CD14-positive monocyte (primary cell): Measurements from ENCODE around the gene MS4A7. TPM values are rescaled to one million over a fixed set of nuclear protein-coding genes. Genes with fewer than 3 reads are reported as not detected.

Experiments
- DNase-seq, 3 donors: peaks; one replicate each; pipeline ENCODE4 v3.0.0-alpha.2; 2011 to 2022
- H2AFZ ChIP-seq: 2 replicates; pipeline ENCODE4 v1.6.0; 2012; ENCODE audit warnings: mild to moderate bottlenecking, low read depth, low read length, inconsistent platforms; ENCODE audit not compliant: insufficient read depth, poor library complexity, severe bottlenecking
- H3K27ac ChIP-seq, 2 donors: 1 replicate in 1 of 2; 2 replicates in 1 of 2; pipeline ENCODE4 v1.5.1; 2012 to 2013; ENCODE audit warnings: low read length in 2 of 2, control low read depth in 1 of 2, inconsistent platforms in 1 of 2, low read depth in 1 of 2, mild to moderate bottlenecking in 1 of 2
- H3K27me3 ChIP-seq, 2 donors: one replicate each; pipeline versions ENCODE4 v1.6.0 to v1.6.1; 2011 to 2013; ENCODE audit warnings: low read length in 2 of 2; ENCODE audit not compliant: control insufficient read depth in 2 of 2, insufficient read depth in 2 of 2
- H3K36me3 ChIP-seq, 2 donors: replicated peaks in 1 of 2; 1 replicate in 1 of 2; 2 replicates in 1 of 2; pipeline versions ENCODE4 v1.5.1 to v1.6.1; 2012 to 2013; ENCODE audit warnings: low read length in 2 of 2, control low read depth in 1 of 2, inconsistent platforms in 1 of 2, mild to moderate bottlenecking in 1 of 2; ENCODE audit not compliant: insufficient read depth in 2 of 2, control insufficient read depth in 1 of 2
- H3K4me1 ChIP-seq, 2 donors: 1 replicate in 1 of 2; 2 replicates in 1 of 2; pipeline versions ENCODE4 v1.5.1 to v1.6.1; 2012 to 2013; ENCODE audit warnings: low read length in 2 of 2, control low read depth in 1 of 2, inconsistent platforms in 1 of 2, mild to moderate bottlenecking in 1 of 2, moderate library complexity in 1 of 2; ENCODE audit not compliant: insufficient read depth in 2 of 2, control insufficient read depth in 1 of 2
- H3K4me2 ChIP-seq: replicated peaks from 2 replicates; pipeline ENCODE3; 2012; ENCODE audit warnings: low read length, moderate library complexity, mild to moderate bottlenecking; ENCODE audit not compliant: poor library complexity, severe bottlenecking; ENCODE audit errors: extremely low read depth
- H3K4me3 ChIP-seq, 3 experiments: fragments of 200-600 bp in 1 of 3; sonication (generic) in 1 of 3; replicated peaks in 1 of 3; 1 replicate in 2 of 3; 2 replicates in 1 of 3; pipeline ENCODE4 v1.5.1; 2011 to 2013; ENCODE audit warnings: low read length in 3 of 3, mild to moderate bottlenecking in 3 of 3, control low read depth in 2 of 3, low read depth in 2 of 3, inconsistent platforms in 1 of 3, moderate library complexity in 1 of 3
- H3K79me2 ChIP-seq: 2 replicates; pipeline ENCODE4 v1.6.0; 2012; ENCODE audit warnings: mild to moderate bottlenecking, control low read depth, inconsistent platforms, low read length, moderate library complexity; ENCODE audit not compliant: insufficient read depth
- H3K9ac ChIP-seq: 2 replicates; pipeline ENCODE4 v1.6.0; 2017; ENCODE audit warnings: low read length, mild to moderate bottlenecking; ENCODE audit not compliant: insufficient read depth, poor library complexity, severe bottlenecking
- H3K9me3 ChIP-seq, 2 donors: replicated peaks in 1 of 2; 1 replicate in 1 of 2; 2 replicates in 1 of 2; pipeline versions ENCODE4 v1.5.1 to v1.6.1; 2012 to 2013; ENCODE audit warnings: low read length in 2 of 2, control low read depth in 1 of 2; ENCODE audit not compliant: control insufficient read depth in 1 of 2, insufficient read depth in 1 of 2
- H4K20me1 ChIP-seq: 2 replicates; pipeline ENCODE4 v1.6.0; 2012; ENCODE audit warnings: mild to moderate bottlenecking, low read length, control low read depth, moderate library complexity; ENCODE audit not compliant: insufficient read depth
- H3K27ac Mint-ChIP-seq, 7 donors: one replicate each; pipeline ENCODE4 v1.8.0; 2020; ENCODE audit warnings: mild to moderate bottlenecking in 7 of 7, mixed read lengths in 7 of 7, moderate library complexity in 6 of 7, inconsistent platforms in 2 of 7
- H3K27me3 Mint-ChIP-seq, 3 donors: one replicate each; pipeline ENCODE4 v1.8.0; 2021 to 2022; ENCODE audit warnings: low read depth in 3 of 3, mild to moderate bottlenecking in 3 of 3, mixed read lengths in 3 of 3, moderate library complexity in 3 of 3, inconsistent platforms in 1 of 3
- H3K36me3 Mint-ChIP-seq, 2 donors: one replicate each; pipeline ENCODE4 v1.8.0; 2020; ENCODE audit warnings: mixed read lengths in 2 of 2, inconsistent platforms in 1 of 2, mild to moderate bottlenecking in 1 of 2
- H3K4me1 Mint-ChIP-seq: one replicate; pipeline ENCODE4 v1.8.0; 2020; ENCODE audit warnings: mild to moderate bottlenecking, mixed read lengths
- H3K4me3 Mint-ChIP-seq, 2 donors: one replicate each; pipeline ENCODE4 v1.8.0; 2020; ENCODE audit warnings: mild to moderate bottlenecking in 2 of 2, mixed read lengths in 2 of 2, moderate library complexity in 1 of 2
- H3K9me3 Mint-ChIP-seq, 7 donors: one replicate each; pipeline ENCODE4 v1.8.0; 2020 to 2022; ENCODE audit warnings: mixed read lengths in 7 of 7, mild to moderate bottlenecking in 6 of 7, moderate library complexity in 6 of 7, inconsistent platforms in 2 of 7
- CTCF ChIP-seq: fragments of 200-600 bp; IDR thresholded peaks from one replicate; pipeline ENCODE4 v1.8.0; 2022; ENCODE audit warnings: antibody characterized with exemption, mild to moderate bottlenecking
- WGBS: methylation state at CpG from one replicate; pipeline ENCODE4 v1.1.5; 2013; ENCODE audit warnings: missing lambda C conversion rate; ENCODE audit not compliant: insufficient coverage; 5-methylcytosine and 5-hydroxymethylcytosine counted together
- intact Hi-C, 2 donors: fragments of 100-400 bp; cut with micrococcal nuclease; formaldehyde crosslinking; loops; one replicate each; pipeline versions ENCODE4 v1.15.0 to v1.15.1; 2023
- polyA plus RNA-seq, 3 donors: library from polyadenylated mRNA; depleted of rRNA in 1 of 3; unstranded in 2 of 3; stranded (reverse) in 1 of 3; fragments of 300-500 nt in 2 of 3; fragments of >200 nt in 1 of 3; fragmentation: Illumina TruSeq in 2 of 3; gene quantifications; 1 replicate in 2 of 3; 2 replicates in 1 of 3; pipeline ENCODE4 v1.2.3, GENCODE V29; 2012 to 2021

Gene MS4A7
- polyA plus RNA-seq, 3 donors, result 181 to 596 (median 504) TPM

GRCh38 chr11:60389279-60389910 is 11.1 kb downstream of the MS4A7 start:
- H3K9ac ChIP-seq, result peak overlapping the region; percentile 58
- Mint-ChIP-seq H3K9me3 (peaks cover 1 to 13% (median 6%) of the 10 kb centered on the region in 7 donors), H3K36me3 (peaks cover 79 to 95% of the 10 kb centered on the region in 2 donors), H3K27me3 (no peaks in the 10 kb centered on the region), H3K4me1 (peaks cover 74% of the 10 kb centered on the region), H3K4me3 (peak overlapping the region; percentile 48 to 58), H3K27ac (peak overlapping the region; percentile 96 to 98 (median 97))
- peaks cover 40 to 65% of the 10 kb centered on the region in 2 donors for H3K36me3 ChIP-seq
- H3K4me3 ChIP-seq, result peak overlapping the region in 1 of 3 experiments; percentile 22
- no peak for TF ChIP-seq CTCF
- H3K79me2 ChIP-seq, result peaks cover 7% of the 10 kb centered on the region
- intact Hi-C loops, result no loop called here
- peak overlapping the region; percentile 33 for H3K4me2 ChIP-seq
- no peak overlapping the region for H2AFZ ChIP-seq
- H4K20me1 ChIP-seq, result no peaks in the 10 kb centered on the region
- WGBS, result 8% methylated on average over 1 of the region's 5 CpGs
- H3K27me3 ChIP-seq, result no peaks in the 10 kb centered on the region
- peak overlapping the region; percentile 89 to 96 for H3K27ac ChIP-seq
- no peaks in the 10 kb centered on the region for H3K9me3 ChIP-seq
- H3K4me1 ChIP-seq, result peaks cover 67 to 74% of the 10 kb centered on the region in 2 donors
- DNase-seq, result peak; percentile 84 to 90 (median 88)

GRCh38 chr11:60390419-60390818 is 12.1 kb downstream of the MS4A7 start:
- H3K9me3 ChIP-seq, result no peaks in the 10 kb centered on the region
- TF ChIP-seq CTCF, result no peak
- peaks cover 7% of the 10 kb centered on the region for H3K79me2 ChIP-seq
- peak overlapping the region in 1 of 2 donors; percentile 35 for H3K4me3 Mint-ChIP-seq
- H3K27me3 ChIP-seq, result no peaks in the 10 kb centered on the region
- H3K4me2 ChIP-seq, result peak overlapping the region; percentile 33
- H2AFZ ChIP-seq, result no peak overlapping the region
- peak overlapping the region; percentile 96 to 98 (median 97) for H3K27ac Mint-ChIP-seq
- peaks cover 75% of the 10 kb centered on the region for H3K4me1 Mint-ChIP-seq
- peaks cover 75 to 83% of the 10 kb centered on the region in 2 donors for H3K4me1 ChIP-seq
- peak overlapping the region in 1 of 3 experiments; percentile 22 for H3K4me3 ChIP-seq
- H3K9me3 Mint-ChIP-seq, result peaks cover 2 to 16% (median 5%) of the 10 kb centered on the region in 7 donors
- peaks cover 74 to 90% of the 10 kb centered on the region in 2 donors for H3K36me3 Mint-ChIP-seq
- DNase-seq, result peak in 2 of 3 donors; percentile 38 to 55
- H4K20me1 ChIP-seq, result no peaks in the 10 kb centered on the region
- H3K27ac ChIP-seq, result peak overlapping the region; percentile 7 to 96
- H3K9ac ChIP-seq, result no peak overlapping the region
- intact Hi-C loops, result no loop called here
- no peaks in the 10 kb centered on the region for H3K27me3 Mint-ChIP-seq
- peaks cover 30 to 55% of the 10 kb centered on the region in 2 donors for H3K36me3 ChIP-seq
